IMR-90 (cell line): ENCODE measurements around the gene KCNJ18. TPM values are rescaled to one million over a fixed set of nuclear protein-coding genes. Genes with fewer than 3 reads are reported as not detected.
"Not testable (repeated sequence)": the region's sequence is repeated elsewhere in the genome, so short reads cannot be mapped to it uniquely, and the experiment has no call there.

Experiments
- ATAC-seq: fragments of 200-7000 bp; cut with Tn5 transposase; 2 replicates; pipeline ENCODE4 v1.9.1; 2020; ENCODE audit warnings: low read depth, mild to moderate bottlenecking, moderate library complexity
- BruUV-seq: library from RNA; stranded (reverse); fragments of 400-500 nt; replicated peaks from 2 replicates; lab custom pipeline; 2021; lab: Mats Ljungman, UMichigan
- CTCF ChIA-PET: fragments of 300-600 bp; formaldehyde crosslinking; extraction: SDS; loops from one replicate; lab custom pipeline; 2021; ENCODE audit warnings: antibody characterized with exemption; lab: Yijun Ruan, JAX
- POLR2A ChIA-PET: fragments of 300-600 bp; sonication (Branson Sonifier 250); formaldehyde crosslinking; loops from one replicate; lab custom pipeline; 2022; ENCODE audit warnings: antibody characterized with exemption; ENCODE audit not compliant: unreplicated experiment; lab: Charles Lee
- DNase-seq: peaks from one replicate; pipeline ENCODE4 v3.0.0; 2013
- H2AFZ ChIP-seq: replicated peaks from 2 replicates; pipeline ENCODE3; 2013; ENCODE audit warnings: low read length, mild to moderate bottlenecking; ENCODE audit not compliant: poor library complexity
- H2AK5ac ChIP-seq: 2 replicates; pipeline ENCODE4 v1.6.1; 2013; ENCODE audit warnings: low read depth, low read length, inconsistent platforms
- H2AK9ac ChIP-seq: replicated peaks from 2 replicates; pipeline ENCODE3; 2013; ENCODE audit warnings: mild to moderate bottlenecking, low read depth, low read length, moderate library complexity; ENCODE audit not compliant: poor library complexity
- H2BK120ac ChIP-seq: 2 replicates; pipeline ENCODE4 v1.6.1; 2013; ENCODE audit warnings: low read depth, low read length, inconsistent platforms
- H2BK15ac ChIP-seq: 3 replicates; pipeline ENCODE4 v1.6.1; 2013; ENCODE audit warnings: low read depth, low read length, inconsistent platforms
- H2BK20ac ChIP-seq: 2 replicates; pipeline ENCODE4 v1.6.1; 2013; ENCODE audit warnings: low read depth, mild to moderate bottlenecking, inconsistent platforms, low read length, moderate library complexity
- H2BK5ac ChIP-seq: 2 replicates; pipeline ENCODE4 v1.6.1; 2013; ENCODE audit warnings: mild to moderate bottlenecking, low read depth, low read length, inconsistent platforms; ENCODE audit not compliant: poor library complexity, severe bottlenecking
- H3K14ac ChIP-seq: replicated peaks from 2 replicates; pipeline ENCODE4 v1.6.1; 2013; ENCODE audit warnings: low read depth, low read length, inconsistent platforms
- H3K18ac ChIP-seq: 2 replicates; pipeline ENCODE4 v1.6.1; 2013; ENCODE audit warnings: low read depth, low read length, control low read depth
- H3K23ac ChIP-seq: 2 replicates; pipeline ENCODE4 v1.6.1; 2013; ENCODE audit warnings: low read depth, low read length, inconsistent platforms
- H3K27ac ChIP-seq: 2 replicates; pipeline ENCODE4 v1.5.1; 2013; ENCODE audit warnings: mild to moderate bottlenecking, control low read depth, low read length; ENCODE audit not compliant: insufficient read depth
- H3K27me3 ChIP-seq: 2 replicates; pipeline ENCODE4 v1.6.1; 2013; ENCODE audit warnings: low read length; ENCODE audit not compliant: control insufficient read depth, insufficient read depth
- H3K36me3 ChIP-seq: 2 replicates; pipeline ENCODE4 v1.6.1; 2013; ENCODE audit warnings: low read length, mixed read lengths; ENCODE audit not compliant: control insufficient read depth, insufficient read depth
- H3K4ac ChIP-seq: 2 replicates; pipeline ENCODE4 v1.6.1; 2013; ENCODE audit warnings: low read depth, low read length, inconsistent platforms
- H3K4me1 ChIP-seq: 2 replicates; pipeline ENCODE4 v1.6.1; 2013; ENCODE audit warnings: low read length, mixed read lengths; ENCODE audit not compliant: control insufficient read depth, insufficient read depth
- H3K4me2 ChIP-seq: 2 replicates; pipeline ENCODE4 v1.6.1; 2013; ENCODE audit warnings: low read depth, mild to moderate bottlenecking, control low read depth, low read length, moderate library complexity
- H3K4me3 ChIP-seq: 2 replicates; pipeline ENCODE4 v1.5.1; 2013; ENCODE audit warnings: low read depth, mild to moderate bottlenecking, control low read depth, low read length, moderate library complexity; ENCODE audit not compliant: insufficient read depth
- H3K56ac ChIP-seq: 2 replicates; pipeline ENCODE4 v1.6.1; 2013; ENCODE audit warnings: low read length, inconsistent platforms; ENCODE audit not compliant: insufficient read depth; ENCODE audit errors: extremely low read depth
- H3K79me1 ChIP-seq, 2 experiments: 2 replicates each; pipeline ENCODE4 v1.6.1; 2013; ENCODE audit warnings: low read length in 2 of 2, inconsistent platforms in 1 of 2, low read depth in 1 of 2
- H3K9ac ChIP-seq: 2 replicates; pipeline ENCODE4 v1.6.1; 2013; ENCODE audit warnings: low read depth, low read length, control low read depth
- H3K9me1 ChIP-seq: 2 replicates; pipeline ENCODE4 v1.6.1; 2013; ENCODE audit warnings: low read length, inconsistent platforms; ENCODE audit not compliant: insufficient read depth
- H3K9me3 ChIP-seq: 2 replicates; pipeline ENCODE4 v1.6.1; 2013; ENCODE audit warnings: low read length; ENCODE audit not compliant: control insufficient read depth, insufficient read depth
- H4K20me1 ChIP-seq: 2 replicates; pipeline ENCODE4 v1.6.1; 2013; ENCODE audit warnings: low read length, inconsistent platforms; ENCODE audit not compliant: insufficient read depth
- H4K5ac ChIP-seq: 2 replicates; pipeline ENCODE4 v1.6.1; 2013; ENCODE audit warnings: mild to moderate bottlenecking, low read depth, low read length, control low read depth
- H4K8ac ChIP-seq, 2 experiments: 2 replicates each; pipeline ENCODE4 v1.6.1; 2013; ENCODE audit warnings: low read depth in 2 of 2, low read length in 2 of 2, control low read depth in 1 of 2, inconsistent platforms in 1 of 2
- H4K91ac ChIP-seq: 2 replicates; pipeline ENCODE4 v1.6.1; 2013; ENCODE audit warnings: low read depth, low read length, inconsistent platforms; ENCODE audit not compliant: insufficient read depth
- WGBS, 2 experiments: methylation state at CpG; one replicate each; pipeline versions ENCODE4 v1.1.5 to v1.1.7; 2013; ENCODE audit warnings: missing lambda C conversion rate in 2 of 2; ENCODE audit not compliant: insufficient read length in 1 of 2; ENCODE audit errors: extremely low coverage in 2 of 2; 5-methylcytosine and 5-hydroxymethylcytosine counted together
- dilution Hi-C: fragments of 300-500 bp; cut with HindIII; formaldehyde crosslinking; loops from one replicate; pipeline ENCODE4 v1.14.3; 2018; ENCODE audit warnings: low sequenced_read_pairs; ENCODE audit not compliant: unreplicated experiment
- in situ Hi-C: fragments of 300-500 bp; cut with MboI; formaldehyde crosslinking; loops from 3 replicates; pipeline ENCODE4 v1.14.3; 2019; ENCODE audit warnings: low sequenced_read_pairs, inconsistent platforms, mixed read lengths
- intact Hi-C: fragments of 100-400 bp; cut with micrococcal nuclease; formaldehyde crosslinking; loops from 2 replicates; pipeline ENCODE4 v1.10.0; 2022
- polyA plus RNA-seq, 3 experiments: library from polyadenylated mRNA; depleted of rRNA; stranded (reverse); fragments of >200 nt; gene quantifications; 2 replicates each; pipeline ENCODE4 v1.2.3, GENCODE V29; 2012; ENCODE audit warnings: low replicate concordance in 1 of 3
- total RNA-seq: library from RNA; depleted of rRNA; stranded (reverse); fragments of >200 nt; gene quantifications from 2 replicates; pipeline ENCODE4 v1.2.3, GENCODE V29; 2012

The KCNJ18 gene
- total and polyA plus RNA-seq, 2 of the 4 experiments (the other 2 are of a cell fraction): not detected

DNA sequence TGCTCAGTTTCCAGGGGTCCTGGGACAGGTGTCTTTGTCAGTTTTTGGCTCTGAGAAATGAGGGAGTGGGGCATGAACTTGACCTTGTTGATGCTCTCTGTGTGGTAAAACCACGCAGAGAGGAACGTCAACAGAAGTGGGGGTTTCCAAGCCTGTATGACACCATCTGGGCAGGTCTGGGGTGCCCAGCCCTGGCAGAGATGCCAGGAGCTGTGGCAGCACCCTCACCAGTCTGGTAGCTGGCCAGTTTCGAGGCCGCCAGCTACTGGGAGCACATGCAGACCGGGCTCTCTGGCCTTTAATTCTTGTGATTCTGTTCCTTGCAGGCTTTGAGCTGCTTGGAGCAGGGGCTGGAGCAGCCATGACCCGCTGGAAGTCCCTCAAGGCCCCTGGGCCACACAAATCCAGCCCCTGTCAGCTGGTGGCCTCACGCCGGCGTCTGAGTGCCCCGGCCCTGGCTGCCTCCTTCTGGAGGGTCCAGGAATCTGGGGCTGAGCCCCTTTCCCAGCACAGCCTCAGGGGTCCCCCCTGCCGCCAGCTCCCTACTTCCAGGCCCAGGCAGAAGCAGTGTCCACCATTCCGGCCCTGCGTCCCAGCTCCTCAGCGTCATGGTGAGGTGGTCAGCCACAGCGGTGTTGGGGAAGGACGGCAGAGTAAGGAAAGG is 7.4 kb downstream of the KCNJ18 start:
- CTCF ChIA-PET, H2BK120ac ChIP-seq, H2BK20ac ChIP-seq, H2BK15ac ChIP-seq, ATAC-seq, H2AFZ ChIP-seq, H3K27me3 ChIP-seq, H3K56ac ChIP-seq, H3K36me3 ChIP-seq, H4K91ac ChIP-seq, H3K9me3 ChIP-seq, H3K27ac ChIP-seq, H3K4me2 ChIP-seq, H3K23ac ChIP-seq, H2BK5ac ChIP-seq, H4K8ac ChIP-seq, DNase-seq, H2AK9ac ChIP-seq, H3K9me1 ChIP-seq, H3K79me1 ChIP-seq, H3K9ac ChIP-seq, H2AK5ac ChIP-seq, POLR2A ChIA-PET, intact Hi-C loops, H3K4me1 ChIP-seq, BruUV-seq, H4K5ac ChIP-seq, H3K14ac ChIP-seq, H3K4ac ChIP-seq, H4K20me1 ChIP-seq, H3K4me3 ChIP-seq, H3K18ac ChIP-seq, dilution Hi-C loops: not testable (repeated sequence)
- 54% methylated on average over 2 of the region's 16 CpGs; no CpG with 5 or more reads in 1 of the 2 experiments for WGBS, 2 experiments
- in situ Hi-C loops: loop anchor here (10.0 kb wide), 1 partner anchor 275 kb away; no protein-coding TSS in a partner anchor

DNA sequence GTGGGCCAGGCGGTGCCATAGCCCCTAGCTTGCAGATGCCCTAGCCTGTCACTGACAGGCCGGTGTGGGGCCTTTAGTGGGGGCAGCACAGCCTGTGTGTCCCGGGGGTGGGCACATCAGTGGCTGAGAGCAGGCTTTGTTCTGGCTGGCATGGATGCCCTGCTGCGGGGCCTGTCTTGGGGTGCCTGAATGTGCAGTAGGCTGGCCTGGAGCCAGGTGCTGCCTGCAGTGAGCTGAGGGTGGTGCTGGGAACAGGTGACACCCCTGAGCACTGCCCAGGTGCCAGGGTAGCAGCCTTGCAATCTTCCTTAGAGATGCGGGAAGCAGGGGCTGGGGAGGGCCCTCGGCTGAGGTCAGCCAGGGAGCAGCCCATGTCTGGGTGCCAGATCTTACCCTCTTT is 8.8 kb downstream of the KCNJ18 start:
- H3K4ac ChIP-seq, H3K4me3 ChIP-seq, H4K20me1 ChIP-seq, intact Hi-C loops, ATAC-seq, H4K91ac ChIP-seq, H3K18ac ChIP-seq, H3K4me2 ChIP-seq, H4K5ac ChIP-seq, H2BK120ac ChIP-seq, dilution Hi-C loops, H3K9ac ChIP-seq, H4K8ac ChIP-seq, H3K9me1 ChIP-seq, H3K27me3 ChIP-seq, H2BK20ac ChIP-seq, H3K23ac ChIP-seq, POLR2A ChIA-PET, BruUV-seq, H2AK9ac ChIP-seq, H3K14ac ChIP-seq, H3K36me3 ChIP-seq, H2AFZ ChIP-seq, DNase-seq, H2BK5ac ChIP-seq, H2BK15ac ChIP-seq, H3K27ac ChIP-seq, H2AK5ac ChIP-seq, CTCF ChIA-PET, H3K56ac ChIP-seq, H3K4me1 ChIP-seq, H3K79me1 ChIP-seq: not testable (repeated sequence)
- WGBS, 2 experiments: no CpG with 5 or more reads among the region's 6 CpGs
- H3K9me3 ChIP-seq: peaks cover 17% of the 10 kb centered on the region
- in situ Hi-C loops: loop anchor here (10.0 kb wide), 1 partner anchor 276 kb away; no protein-coding TSS in a partner anchor
